ENCODE data around the gene OXSM. TPM values are rescaled to one million over a fixed set of nuclear protein-coding genes. Genes with fewer than 3 reads are reported as not detected.

The OXSM gene
- total and polyA plus RNA-seq, 8 donors = 3.5 to 13.8 (median 6.9) TPM

- FAIRE-seq (no peak), ATAC-seq (no peak), DNase-seq (no peak)
- no peak overlapping the region for H3K27ac ChIP-seq
- 45 to 63% methylated on average over 3 of the region's 3 CpGs for WGBS, 2 donors
- no peaks in the 10 kb centered on the region for H3K9me3 ChIP-seq
- intact Hi-C loops (cut with DNase I) = loop anchor here in 1 of 3 donors (10.0 kb wide), 1 partner anchor 123 kb away; the partner anchor contains the start of gene TOP2B
- no peak overlapping the region for H3K4me3 ChIP-seq
- peaks cover 0 to 16% (median 12%) of the 10 kb centered on the region in 3 donors for H3K4me1 ChIP-seq
- no peak for TF ChIP-seq CTCF (IDR thresholded peaks at IDR 0.05)
- H3K27me3 ChIP-seq = no peaks in the 10 kb centered on the region
- H3K36me3 ChIP-seq = no peaks in the 10 kb centered on the region
These were observed 2.2 kb upstream of the OXSM start for GRCh38 chr3:25787689-25788088.

- Histone ChIP-seq H3K27ac (peak overlapping the region in 3 of 4 donors; percentile 72 to 89 (median 85)), H3K36me3 (peaks cover 0 to 3% (median 0%) of the 10 kb centered on the region in 3 donors), H3K4me3 (peak overlapping the region; percentile 40 to 68 (median 52)), H3K27me3 (no peaks in the 10 kb centered on the region), H3K9me3 (no peaks in the 10 kb centered on the region), H3K4me1 (peaks cover 5 to 21% (median 16%) of the 10 kb centered on the region in 3 donors)
- no peak for TF ChIP-seq CTCF (IDR thresholded peaks at IDR 0.05)
- intact Hi-C loops (cut with DNase I) = loop anchor here in 1 of 3 donors (10.0 kb wide), 1 partner anchor 124 kb away; the partner anchor contains the start of gene TOP2B
- WGBS, 2 donors = 4% methylated on average over 2 of the region's 2 CpGs
- DNase-seq (no peak), FAIRE-seq (peak; percentile 32), ATAC-seq (no peak)
These were observed 688 bp upstream of the OXSM start for GRCh38 chr3:25789209-25789595.

GRCh38 chr3:25801786-25802185 lies 11.9 kb downstream of the OXSM start:
- Histone ChIP-seq H3K27ac (no peak overlapping the region), H3K4me3 (no peak overlapping the region), H3K9me3 (no peaks in the 10 kb centered on the region), H3K27me3 (no peaks in the 10 kb centered on the region), H3K4me1 (no peaks in the 10 kb centered on the region), H3K36me3 (no peaks in the 10 kb centered on the region)
- TF ChIP-seq CTCF (IDR thresholded peaks at IDR 0.05) = no peak
- intact Hi-C loops (cut with DNase I) = no loop called here
- FAIRE-seq (no peak), DNase-seq (no peak), ATAC-seq (no peak)
- 88 to 93% methylated on average over 3 of the region's 3 CpGs for WGBS, 2 donors

GRCh38 chr3:25803833-25804232 lies 13.9 kb downstream of the OXSM start:
- H3K36me3 ChIP-seq = no peaks in the 10 kb centered on the region
- no peaks in the 10 kb centered on the region for H3K9me3 ChIP-seq
- TF ChIP-seq CTCF (IDR thresholded peaks at IDR 0.05) = no peak
- no peak overlapping the region for H3K4me3 ChIP-seq
- ATAC-seq (no peak), DNase-seq (no peak), FAIRE-seq (no peak)
- intact Hi-C loops (cut with DNase I) = no loop called here
- no peak overlapping the region for H3K27ac ChIP-seq
- WGBS, 2 donors = 77 to 83% methylated on average over 2 of the region's 2 CpGs
- H3K4me1 ChIP-seq = no peaks in the 10 kb centered on the region
- no peaks in the 10 kb centered on the region for H3K27me3 ChIP-seq

- WGBS, 2 donors = 85 to 92% methylated on average over 1 of the region's 1 CpG
- intact Hi-C loops (cut with DNase I) = no loop called here
- H3K4me1 ChIP-seq = no peaks in the 10 kb centered on the region
- H3K27ac ChIP-seq = no peak overlapping the region
- no peak for DNase-seq
- no peak for ATAC-seq
- no peaks in the 10 kb centered on the region for H3K9me3 ChIP-seq
- H3K4me3 ChIP-seq = no peak overlapping the region
- H3K27me3 ChIP-seq = no peaks in the 10 kb centered on the region
- FAIRE-seq = no peak
- H3K36me3 ChIP-seq = no peaks in the 10 kb centered on the region
- no peak for TF ChIP-seq CTCF (IDR thresholded peaks at IDR 0.05)
These were observed 14.8 kb downstream of the OXSM start for GRCh38 chr3:25804676-25805075.
